Epithelial cell of esophagus (primary cell): ENCODE data around the gene DISP2.

Experiments used
- DNase-seq: peaks from one replicate; pipeline ENCODE4 v3.0.0; 2010; ENCODE audit warnings: low read depth
- H3K4me3 ChIP-seq: 2 replicates; pipeline ENCODE4 v1.5.1; 2011; ENCODE audit warnings: mild to moderate bottlenecking, low read length, control low read depth
- CTCF ChIP-seq: IDR thresholded peaks from 2 replicates; pipeline ENCODE4 v1.5.1; 2011; ENCODE audit warnings: low read depth, mild to moderate bottlenecking, low read length, control low read depth, inconsistent platforms; ENCODE audit not compliant: insufficient read depth; ENCODE audit errors: missing control alignments

DISP2 gene

GRCh38 chr15:40418126-40418525 lies 60.1 kb downstream of the DISP2 start:
- no peak for DNase-seq
- no peak overlapping the region for H3K4me3 ChIP-seq
- TF ChIP-seq CTCF, result no peak

GRCh38 chr15:40420071-40420713 lies 62.2 kb downstream of the DISP2 start:
- no peak overlapping the region for H3K4me3 ChIP-seq
- no peak for DNase-seq
- TF ChIP-seq CTCF, result no peak

GRCh38 chr15:40420793-40421192 lies 62.8 kb downstream of the DISP2 start:
- peak; percentile 78 for DNase-seq
- TF ChIP-seq CTCF, result no peak

GRCh38 chr15:40421246-40422157 lies 63.5 kb downstream of the DISP2 start:
- peak; percentile 94 for TF ChIP-seq CTCF
- H3K4me3 ChIP-seq, result no peak overlapping the region

More at GRCh38 chr15:40420793-40421192, 62.8 kb downstream of the DISP2 start:
- H3K4me3 ChIP-seq, result no peak overlapping the region

GRCh38 chr15:40424483-40425115 lies 66.6 kb downstream of the DISP2 start:
- no peak overlapping the region for H3K4me3 ChIP-seq
- DNase-seq, result no peak
- no peak for TF ChIP-seq CTCF

More at GRCh38 chr15:40421246-40422157, 63.5 kb downstream of the DISP2 start:
- DNase-seq, result peak; percentile 74

- no peak for TF ChIP-seq CTCF
- no peak overlapping the region for H3K4me3 ChIP-seq
- DNase-seq, result no peak
Observed at GRCh38 chr15:40425681-40426080, 67.7 kb downstream of the DISP2 start.
